Adrenal gland (tissue), 12 donors: ENCODE data around the gene HIPK2. TPM values are rescaled to one million over a fixed set of nuclear protein-coding genes. Genes with fewer than 3 reads are reported as not detected.

ENCODE experiments used
- DNase-seq, 7 donors: peaks; one replicate each; pipeline ENCODE4 v3.0.0-alpha.2; 2019 to 2020
- H3K27ac ChIP-seq, 5 donors: fragments of 200-600 bp; sonication (generic) in 4 of 5; 1 replicate in 3 of 5; 2 replicates in 2 of 5; pipeline versions ENCODE4 v1.5.1 to v1.8.0; 2016 to 2020; ENCODE audit warnings: mild to moderate bottlenecking in 1 of 5
- H3K27me3 ChIP-seq: fragments of 200-600 bp; 2 replicates; pipeline ENCODE4 v1.8.0; 2021
- H3K36me3 ChIP-seq, 2 donors: fragments of 200-600 bp; replicated peaks in 1 of 2; 1 replicate in 1 of 2; 2 replicates in 1 of 2; pipeline versions ENCODE4 v1.5.1 to v1.8.0; 2018 to 2022
- H3K4me1 ChIP-seq, 2 donors: fragments of 200-600 bp; replicated peaks in 1 of 2; 1 replicate in 1 of 2; 2 replicates in 1 of 2; pipeline versions ENCODE4 v1.5.1 to v1.8.0; 2018 to 2021
- H3K4me3 ChIP-seq, 4 donors: fragments of 200-600 bp; sonication (generic) in 3 of 4; one replicate each; pipeline ENCODE4 v1.5.1; 2016 to 2018
- H3K9me3 ChIP-seq, 3 donors: fragments of 200-600 bp; sonication (generic) in 1 of 3; replicated peaks in 1 of 3; 1 replicate in 2 of 3; 2 replicates in 1 of 3; pipeline versions ENCODE4 v1.5.1 to v1.8.0; 2016 to 2021
- POLR2A ChIP-seq, 2 donors: fragments of 450-650 bp; IDR thresholded peaks; one replicate each; pipeline ENCODE4 v1.6.1; 2017; ENCODE audit warnings: antibody characterized with exemption in 2 of 2, mild to moderate bottlenecking in 2 of 2, moderate library complexity in 1 of 2
- WGBS, 4 donors: extraction: QIAGEN DNeasy Blood & Tissue Kit in 2 of 4; methylation state at CpG; one replicate each; pipeline versions ENCODE4 v1.1.5 to v1.1.7; 2013 to 2017; 5-methylcytosine and 5-hydroxymethylcytosine counted together
- intact Hi-C, 2 donors: fragments of 100-400 bp; cut with DNase I; formaldehyde crosslinking; loops; one replicate each; pipeline versions ENCODE4 v1.14.1 to v1.15.0; 2022 to 2023
- polyA plus RNA-seq, 3 donors: library from polyadenylated mRNA; stranded (reverse); fragments of 200-250 nt in 2 of 3; fragments of 350-450 nt in 1 of 3; fragmentation: Illumina TruSeq in 1 of 3; extraction: RNeasy Lipid Tissue Mini Kit (QIAGEN cat#74804) in 1 of 3; gene quantifications; one replicate each; pipeline ENCODE4 v1.2.3, GENCODE V29; 2013 to 2014
- total RNA-seq, 9 donors: library from RNA; depleted of rRNA in 4 of 9; stranded (reverse); fragments of >200 nt in 4 of 9; fragments of 120-200 nt in 1 of 9; fragmentation: NEBNext Ultra II Directional in 1 of 9; extraction: Animal tissue kit (Norgen Biotek cat#: 25700) in 1 of 9; gene quantifications; one replicate each; pipeline versions ENCODE4 v1.1.0 to v1.2.4, GENCODE V29; 2013 to 2023
- TF ChIP-seq, protein P1 (sequence below), 6 experiments: fragments of 450-650 bp in 4 of 6; fragments of 200-600 bp in 2 of 6; sonication (generic) in 1 of 6; IDR thresholded peaks; 1 replicate in 5 of 6; 2 replicates in 1 of 6; pipeline versions ENCODE4 v1.5.1 to v1.8.0; 2016 to 2021; ENCODE audit warnings: antibody characterized with exemption in 6 of 6, mild to moderate bottlenecking in 2 of 6, moderate library complexity in 1 of 6
- donor health status: healthy with polysubstance abuse.
- donor health status: Bipolar disorder and iron deficiency.
- donor health status: DM: yes; HTN: yes; CAD: no.
- donor health status: DM: no; HTN: no; CAD: no.
- donor health status: DM: no; HTN: no; CAD: no.
- donor health status: DM: yes; HTN: yes; CAD: no.

HIPK2 gene
- total and polyA plus RNA-seq, 12 donors, result 4.7 to 82.4 (median 49.8) TPM

GRCh38 chr7:139531094-139531493, 246.7 kb downstream of the HIPK2 start:
- intact Hi-C loops, result no loop called here
- DNase-seq, result no peak
- Histone ChIP-seq H3K4me3 (no peak overlapping the region), H3K9me3 (no peaks in the 10 kb centered on the region), H3K27ac (no peak overlapping the region), H3K4me1 (no peaks in the 10 kb centered on the region), H3K36me3 (no peaks in the 10 kb centered on the region), H3K27me3 (no peaks in the 10 kb centered on the region)
- TF ChIP-seq, protein P1, sequence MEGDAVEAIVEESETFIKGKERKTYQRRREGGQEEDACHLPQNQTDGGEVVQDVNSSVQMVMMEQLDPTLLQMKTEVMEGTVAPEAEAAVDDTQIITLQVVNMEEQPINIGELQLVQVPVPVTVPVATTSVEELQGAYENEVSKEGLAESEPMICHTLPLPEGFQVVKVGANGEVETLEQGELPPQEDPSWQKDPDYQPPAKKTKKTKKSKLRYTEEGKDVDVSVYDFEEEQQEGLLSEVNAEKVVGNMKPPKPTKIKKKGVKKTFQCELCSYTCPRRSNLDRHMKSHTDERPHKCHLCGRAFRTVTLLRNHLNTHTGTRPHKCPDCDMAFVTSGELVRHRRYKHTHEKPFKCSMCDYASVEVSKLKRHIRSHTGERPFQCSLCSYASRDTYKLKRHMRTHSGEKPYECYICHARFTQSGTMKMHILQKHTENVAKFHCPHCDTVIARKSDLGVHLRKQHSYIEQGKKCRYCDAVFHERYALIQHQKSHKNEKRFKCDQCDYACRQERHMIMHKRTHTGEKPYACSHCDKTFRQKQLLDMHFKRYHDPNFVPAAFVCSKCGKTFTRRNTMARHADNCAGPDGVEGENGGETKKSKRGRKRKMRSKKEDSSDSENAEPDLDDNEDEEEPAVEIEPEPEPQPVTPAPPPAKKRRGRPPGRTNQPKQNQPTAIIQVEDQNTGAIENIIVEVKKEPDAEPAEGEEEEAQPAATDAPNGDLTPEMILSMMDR (IDR thresholded peaks at IDR 0.05), result no peak
- TF ChIP-seq POLR2A (IDR thresholded peaks at IDR 0.05), result no peak
- WGBS, 4 donors, result 55 to 81% (median 70%) methylated on average over 1 of the region's 1 CpG

- Histone ChIP-seq H3K9me3 (no peaks in the 10 kb centered on the region), H3K36me3 (no peaks in the 10 kb centered on the region), H3K27me3 (peaks cover 10% of the 10 kb centered on the region), H3K4me1 (no peaks in the 10 kb centered on the region), H3K27ac (no peak overlapping the region), H3K4me3 (no peak overlapping the region)
- intact Hi-C loops, result no loop called here
- 57 to 63% (median 61%) methylated on average over 7 to 8 of the region's 8 CpGs for WGBS, 4 donors
- no peak for TF ChIP-seq POLR2A (IDR thresholded peaks at IDR 0.05)
- TF ChIP-seq, protein P1 (IDR thresholded peaks at IDR 0.05), result no peak
- DNase-seq, result peak in 2 of 7 donors; percentile 16 to 37
Measured at GRCh38 chr7:139526578-139527544, 250.9 kb downstream of the HIPK2 start.

- H3K27me3 ChIP-seq, result peaks cover 16% of the 10 kb centered on the region
- intact Hi-C loops, result no loop called here
- H3K9me3 ChIP-seq, result no peaks in the 10 kb centered on the region
- TF ChIP-seq POLR2A (IDR thresholded peaks at IDR 0.05), result no peak
- TF ChIP-seq, protein P1 (IDR thresholded peaks at IDR 0.05), result no peak
- H3K27ac ChIP-seq, result no peak overlapping the region
- DNase-seq, result no peak
- H3K36me3 ChIP-seq, result no peaks in the 10 kb centered on the region
- H3K4me1 ChIP-seq, result no peaks in the 10 kb centered on the region
- H3K4me3 ChIP-seq, result no peak overlapping the region
Measured at GRCh38 chr7:139525750-139526149, 252.0 kb downstream of the HIPK2 start.

DNA sequence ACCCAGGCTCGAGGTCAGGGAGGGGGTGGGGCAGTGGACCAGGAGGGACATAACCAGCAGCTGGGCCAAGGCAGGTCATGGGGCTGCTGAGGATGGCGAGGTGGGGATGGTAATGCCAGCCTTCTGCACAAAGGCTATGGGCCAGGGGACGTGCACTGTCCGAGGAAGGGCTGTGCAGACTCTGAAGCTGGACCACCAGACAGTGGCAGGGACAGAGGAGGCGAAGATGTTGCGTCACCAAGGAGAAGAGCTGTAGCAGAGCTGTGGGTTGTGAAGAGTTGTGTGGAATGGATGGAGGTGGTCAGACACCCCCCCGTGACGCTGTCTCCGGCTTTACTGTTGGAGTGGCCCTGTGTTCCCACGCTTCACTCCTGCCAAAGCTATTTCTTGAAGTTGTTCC, 252.6 kb downstream of the HIPK2 start:
- whole genome bisulfite sequencing, 4 donors, result 88 to 90% (median 89%) methylated on average over 10 of the region's 10 CpGs

More for the DNA sequence above, 252.6 kb downstream of the HIPK2 start:
- no peak overlapping the region for H3K4me3 ChIP-seq
- DNase-seq, result no peak
- H3K27me3 ChIP-seq, result peaks cover 16% of the 10 kb centered on the region
- no peaks in the 10 kb centered on the region for H3K36me3 ChIP-seq
- no peak overlapping the region for H3K27ac ChIP-seq
- intact Hi-C loops, result no loop called here
- TF ChIP-seq, protein P1 (IDR thresholded peaks at IDR 0.05), result no peak
- no peak for TF ChIP-seq POLR2A (IDR thresholded peaks at IDR 0.05)
- H3K9me3 ChIP-seq, result no peaks in the 10 kb centered on the region
- no peaks in the 10 kb centered on the region for H3K4me1 ChIP-seq
